ENCODE data around the gene LUC7L. TPM values are rescaled to one million over a fixed set of nuclear protein-coding genes. Genes with fewer than 3 reads are reported as not detected.
A peak's percentile ranks its signal among the peaks of the same experiment; 100 is the strongest.

LUC7L gene
- total RNA-seq, 6 experiments from 2014 or later = 18.9 to 30.2 (median 20.4) TPM

DNA sequence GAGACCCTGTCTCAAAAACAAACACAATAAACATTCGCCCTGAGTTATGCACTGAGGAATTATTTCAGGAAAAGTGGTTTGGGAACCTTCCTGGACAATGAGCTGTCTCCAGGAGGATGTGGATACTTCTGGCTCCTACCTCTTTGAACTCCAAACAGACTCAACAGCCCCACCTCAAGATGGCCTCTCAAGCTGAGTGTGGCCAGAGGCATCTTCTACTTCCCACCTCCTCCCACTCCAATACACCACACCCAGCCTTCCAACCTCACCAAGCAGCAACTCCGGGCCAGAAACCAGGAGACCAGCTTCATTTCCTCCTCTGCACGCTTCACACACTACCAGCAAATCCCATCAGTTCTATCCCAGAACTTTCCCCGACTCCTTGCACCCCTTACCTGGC, 37.4 kb downstream of the LUC7L start:
- H3K4me3 ChIP-seq = no peak overlapping the region
- TF ChIP-seq, protein P1, sequence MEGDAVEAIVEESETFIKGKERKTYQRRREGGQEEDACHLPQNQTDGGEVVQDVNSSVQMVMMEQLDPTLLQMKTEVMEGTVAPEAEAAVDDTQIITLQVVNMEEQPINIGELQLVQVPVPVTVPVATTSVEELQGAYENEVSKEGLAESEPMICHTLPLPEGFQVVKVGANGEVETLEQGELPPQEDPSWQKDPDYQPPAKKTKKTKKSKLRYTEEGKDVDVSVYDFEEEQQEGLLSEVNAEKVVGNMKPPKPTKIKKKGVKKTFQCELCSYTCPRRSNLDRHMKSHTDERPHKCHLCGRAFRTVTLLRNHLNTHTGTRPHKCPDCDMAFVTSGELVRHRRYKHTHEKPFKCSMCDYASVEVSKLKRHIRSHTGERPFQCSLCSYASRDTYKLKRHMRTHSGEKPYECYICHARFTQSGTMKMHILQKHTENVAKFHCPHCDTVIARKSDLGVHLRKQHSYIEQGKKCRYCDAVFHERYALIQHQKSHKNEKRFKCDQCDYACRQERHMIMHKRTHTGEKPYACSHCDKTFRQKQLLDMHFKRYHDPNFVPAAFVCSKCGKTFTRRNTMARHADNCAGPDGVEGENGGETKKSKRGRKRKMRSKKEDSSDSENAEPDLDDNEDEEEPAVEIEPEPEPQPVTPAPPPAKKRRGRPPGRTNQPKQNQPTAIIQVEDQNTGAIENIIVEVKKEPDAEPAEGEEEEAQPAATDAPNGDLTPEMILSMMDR (IDR thresholded peaks at IDR 0.05) = no peak
- no peak for TF ChIP-seq POLR2A (IDR thresholded peaks at IDR 0.05)
- H3K27me3 ChIP-seq = no peaks in the 10 kb centered on the region
- intact Hi-C loops (cut with DNase I) = no loop called here
- ATAC-seq (no peak), DNase-seq (no peak)
- H3K4me1 ChIP-seq = no peaks in the 10 kb centered on the region
- 100% methylated on average over 3 of the region's 4 CpGs for WGBS (ENCODE audit: insufficient coverage, low coverage, low lambda C conversion rate, missing lambda C conversion rate)
- H3K9me3 ChIP-seq = no peaks in the 10 kb centered on the region
- no peak overlapping the region for H3K27ac ChIP-seq
- peaks cover 4 to 81% (median 33%) of the 10 kb centered on the region in 4 donors for H3K36me3 ChIP-seq

DNA sequence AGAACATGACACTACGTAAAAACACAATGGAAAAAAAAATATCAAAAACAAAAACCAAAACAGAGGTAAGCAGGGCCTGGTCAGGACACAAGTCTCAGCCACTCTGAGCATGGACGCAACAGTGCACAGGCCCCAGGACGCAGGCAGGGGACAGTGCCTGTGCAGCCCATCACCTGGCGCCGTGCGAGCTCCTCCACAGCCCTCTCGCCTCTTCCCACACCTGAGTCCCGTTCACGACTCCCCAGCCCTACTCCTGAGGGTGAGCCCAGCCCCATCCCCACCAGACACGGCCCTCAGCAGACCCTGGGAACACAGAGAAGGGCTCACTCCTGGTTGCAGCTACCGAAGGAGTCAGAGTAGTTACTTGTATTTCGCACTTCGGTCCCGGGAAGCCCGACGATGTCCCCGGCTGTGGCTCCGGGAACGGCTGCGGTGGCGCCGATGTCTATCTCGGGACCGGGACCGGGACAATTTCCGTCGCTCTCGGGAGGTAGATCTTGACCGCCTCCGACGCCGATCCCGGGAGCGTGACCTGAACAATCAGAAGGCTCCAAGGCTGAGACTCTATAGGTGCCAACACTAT, 39.6 kb downstream of the LUC7L start:
- ATAC-seq (peak in 2 of 4 donors; percentile 20), DNase-seq (no peak)
- H3K36me3 ChIP-seq = peaks cover 4 to 61% (median 33%) of the 10 kb centered on the region in 4 donors
- no peak overlapping the region for H3K4me3 ChIP-seq
- TF ChIP-seq, protein P1 (IDR thresholded peaks at IDR 0.05) = no peak
- no peak for TF ChIP-seq POLR2A (IDR thresholded peaks at IDR 0.05)
- H3K27ac ChIP-seq = no peak overlapping the region
- H3K27me3 ChIP-seq = no peaks in the 10 kb centered on the region
- no peaks in the 10 kb centered on the region for H3K4me1 ChIP-seq
- intact Hi-C loops (cut with DNase I) = no loop called here
- H3K9me3 ChIP-seq = no peaks in the 10 kb centered on the region
- 96% methylated on average over 17 of the region's 34 CpGs for WGBS (ENCODE audit: insufficient coverage, low coverage, low lambda C conversion rate, missing lambda C conversion rate)

DNA sequence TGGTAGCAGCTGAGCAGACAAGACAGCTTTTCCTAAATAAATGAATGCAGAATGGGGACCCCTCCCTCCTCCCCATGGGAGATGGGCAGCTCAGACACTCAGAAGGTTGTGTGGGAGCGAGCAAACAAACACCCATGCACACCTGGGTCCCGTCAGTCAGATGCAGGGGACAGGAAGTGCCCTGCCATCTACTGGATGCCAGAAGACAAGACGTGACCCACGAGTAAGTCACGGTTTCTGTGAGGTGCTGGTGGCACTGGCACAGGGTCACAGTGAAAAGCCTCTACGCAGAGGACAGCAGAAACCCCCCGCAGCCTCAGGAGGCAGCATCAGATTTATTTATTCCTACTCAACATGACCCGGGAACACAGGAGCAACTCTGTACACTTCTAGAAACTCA, 40.6 kb downstream of the LUC7L start:
- Histone ChIP-seq H3K36me3 (peaks cover 4 to 52% (median 28%) of the 10 kb centered on the region in 4 donors), H3K27ac (no peak overlapping the region), H3K4me3 (no peak overlapping the region), H3K27me3 (no peaks in the 10 kb centered on the region), H3K9me3 (no peaks in the 10 kb centered on the region), H3K4me1 (no peaks in the 10 kb centered on the region)
- TF ChIP-seq POLR2A (IDR thresholded peaks at IDR 0.05) = no peak
- TF ChIP-seq, protein P1 (IDR thresholded peaks at IDR 0.05) = peak in 1 of 4 donors; percentile 8
- peak in 2 of 4 donors; percentile 30 to 34 for ATAC-seq
- WGBS (ENCODE audit: insufficient coverage, low coverage, low lambda C conversion rate, missing lambda C conversion rate) = 71% methylated on average over 3 of the region's 8 CpGs
- intact Hi-C loops (cut with DNase I) = no loop called here
- no peak for DNase-seq

DNA sequence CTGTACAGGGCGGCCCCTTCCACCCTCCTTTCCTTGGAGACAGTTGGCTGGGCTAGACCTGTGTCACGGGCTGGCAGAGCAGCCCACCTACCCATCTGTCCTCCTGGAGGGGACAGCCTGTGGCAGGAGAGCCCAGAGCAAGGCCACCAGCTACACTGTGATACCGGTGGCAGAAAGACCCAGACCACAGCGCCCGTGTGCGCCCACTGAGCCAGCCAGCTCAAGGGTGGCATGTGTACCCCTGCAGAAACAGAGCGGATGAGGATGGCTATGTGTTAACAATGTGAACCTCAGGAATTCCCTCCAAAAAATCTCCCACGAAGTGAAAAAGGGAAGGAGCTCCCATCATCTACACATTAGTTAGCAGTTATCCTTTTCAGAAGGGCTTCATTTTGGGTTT, 41.9 kb downstream of the LUC7L start:
- no peak for DNase-seq
- ATAC-seq = peak in 1 of 4 donors; percentile 17
- Histone ChIP-seq H3K9me3 (no peaks in the 10 kb centered on the region), H3K27me3 (no peaks in the 10 kb centered on the region), H3K27ac (no peak overlapping the region), H3K4me1 (no peaks in the 10 kb centered on the region), H3K36me3 (peaks cover 4 to 40% (median 22%) of the 10 kb centered on the region in 4 donors), H3K4me3 (no peak overlapping the region)
- intact Hi-C loops (cut with DNase I) = no loop called here
- WGBS (ENCODE audit: insufficient coverage, low coverage, low lambda C conversion rate, missing lambda C conversion rate) = 100% methylated on average over 5 of the region's 8 CpGs
- TF ChIP-seq POLR2A (IDR thresholded peaks at IDR 0.05) = no peak
- TF ChIP-seq, protein P1 (IDR thresholded peaks at IDR 0.05) = no peak
